Measurements from ENCODE around the gene VIPR2. TPM values are rescaled to one million over a fixed set of nuclear protein-coding genes. Genes with fewer than 3 reads are reported as not detected.

VIPR2 gene
- total and polyA plus RNA-seq, 8 donors, result 3.7 to 13.7 (median 10.6) TPM

DNA sequence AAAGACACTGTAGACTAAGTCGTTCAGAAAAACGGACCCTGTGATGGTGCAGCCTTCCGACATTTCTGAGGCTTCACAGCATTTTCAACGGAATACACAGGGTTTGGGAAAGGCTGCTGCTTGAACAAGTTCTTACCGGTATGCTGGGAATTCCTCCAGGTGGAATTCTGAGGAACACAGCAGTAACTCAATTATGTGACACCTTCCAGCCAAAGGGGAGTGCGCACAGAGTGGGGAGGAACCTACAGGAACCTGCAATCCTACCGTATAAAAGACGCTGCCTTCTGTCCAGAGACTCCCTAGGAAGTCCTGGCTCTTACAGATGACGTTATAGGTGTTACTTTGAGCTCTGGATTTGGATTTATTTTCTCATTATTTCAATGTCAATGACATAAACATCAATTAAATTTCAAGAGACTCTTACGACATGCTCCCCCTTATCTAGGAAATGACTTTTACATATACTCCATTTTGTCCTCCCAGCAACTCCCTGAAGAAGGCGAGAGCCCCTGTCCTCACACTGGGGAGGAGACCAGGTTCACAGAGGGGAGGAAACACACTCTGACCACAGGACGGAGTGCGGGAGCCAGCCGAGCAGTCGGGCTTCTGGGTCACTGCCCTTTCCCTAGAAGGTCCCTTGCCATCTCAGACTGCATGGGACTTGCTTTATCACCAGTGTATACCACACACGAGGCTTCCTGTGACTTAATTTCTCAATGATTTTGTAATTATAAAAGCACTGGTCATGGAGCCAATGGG is 27.9 kb downstream of the VIPR2 start:
- 34 to 36% methylated on average over 16 of the region's 16 CpGs for WGBS, 2 donors
- ATAC-seq (peak; percentile 46 to 67 (median 52)), DNase-seq (peak; percentile 47 to 83 (median 68)), FAIRE-seq (no peak)
- Histone ChIP-seq H3K4me1 (peaks cover 0 to 8% (median 0%) of the 10 kb centered on the region in 3 donors), H3K27me3 (no peaks in the 10 kb centered on the region), H3K9me3 (no peaks in the 10 kb centered on the region), H3K27ac (peak overlapping the region; percentile 79 to 96 (median 86)), H3K36me3 (no peaks in the 10 kb centered on the region), H3K4me3 (peak overlapping the region in 2 of 4 donors; percentile 2 to 9)
- TF ChIP-seq CTCF (IDR thresholded peaks at IDR 0.05), result no peak
- intact Hi-C loops (cut with DNase I), result no loop called here

GRCh38 chr7:159115601-159116501 is 28.8 kb downstream of the VIPR2 start:
- no peaks in the 10 kb centered on the region for H3K9me3 ChIP-seq
- ATAC-seq (peak; percentile 80 to 86 (median 82)), DNase-seq (peak; percentile 75 to 96 (median 91)), FAIRE-seq (no peak)
- peak overlapping the region; percentile 79 to 96 (median 86) for H3K27ac ChIP-seq
- 18 to 21% methylated on average over 19 of the region's 19 CpGs for WGBS, 2 donors
- peaks cover 0 to 8% (median 0%) of the 10 kb centered on the region in 3 donors for H3K4me1 ChIP-seq
- no peaks in the 10 kb centered on the region for H3K27me3 ChIP-seq
- H3K4me3 ChIP-seq, result peak overlapping the region in 2 of 4 donors; percentile 19 to 36
- no peaks in the 10 kb centered on the region for H3K36me3 ChIP-seq
- intact Hi-C loops (cut with DNase I), result no loop called here
- no peak for TF ChIP-seq CTCF (IDR thresholded peaks at IDR 0.05)

DNA sequence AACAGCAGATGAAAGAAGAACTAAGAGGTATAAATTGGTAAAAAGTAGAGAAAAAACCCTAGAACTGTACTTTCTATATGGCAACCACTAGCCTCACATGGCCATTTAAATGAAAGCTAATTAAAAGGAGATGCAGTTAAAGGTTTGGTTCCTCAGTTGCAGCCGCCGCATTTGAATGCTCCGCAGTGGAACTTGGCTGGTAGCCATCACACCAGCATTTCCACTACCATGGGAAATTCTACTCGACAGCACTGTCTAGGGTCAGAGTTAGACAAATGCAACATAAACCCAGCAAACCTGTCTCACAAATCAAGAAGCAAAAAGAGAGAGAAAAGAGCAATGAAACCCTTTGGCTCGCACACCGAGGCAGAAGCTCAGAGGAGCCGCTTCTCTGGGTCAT is 29.7 kb downstream of the VIPR2 start:
- 12 to 15% methylated on average over 7 of the region's 7 CpGs for WGBS, 2 donors
- no peaks in the 10 kb centered on the region for H3K9me3 ChIP-seq
- ATAC-seq (peak; percentile 12 to 42 (median 32)), DNase-seq (peak in 5 of 6 donors; percentile 33 to 60 (median 48)), FAIRE-seq (no peak)
- intact Hi-C loops (cut with DNase I), result no loop called here
- no peaks in the 10 kb centered on the region for H3K27me3 ChIP-seq
- TF ChIP-seq CTCF (IDR thresholded peaks at IDR 0.05), result no peak
- peak overlapping the region; percentile 79 to 96 (median 86) for H3K27ac ChIP-seq
- no peaks in the 10 kb centered on the region for H3K36me3 ChIP-seq
- peaks cover 0 to 8% (median 0%) of the 10 kb centered on the region in 3 donors for H3K4me1 ChIP-seq
- H3K4me3 ChIP-seq, result peak overlapping the region in 3 of 4 donors; percentile 3 to 36 (median 19)

DNA sequence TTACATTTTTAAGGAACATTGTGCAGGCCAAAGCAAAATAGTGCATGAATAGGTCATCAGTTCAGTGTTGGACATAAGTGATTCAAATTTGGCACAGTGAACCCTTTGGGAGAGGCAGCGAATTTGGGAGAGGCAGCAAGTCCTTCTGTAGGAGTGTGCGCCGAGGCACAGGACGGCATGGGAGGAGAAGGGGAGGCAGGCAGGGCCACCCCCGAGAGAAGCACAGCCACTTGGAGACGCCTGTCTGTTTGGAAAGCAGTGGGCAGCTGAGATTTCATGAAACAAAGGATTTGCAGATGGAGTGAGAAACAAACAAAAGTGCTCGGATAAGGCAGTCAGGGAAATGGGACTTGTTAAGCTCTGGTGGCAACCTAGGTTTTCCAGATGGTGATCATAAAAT is 30.6 kb downstream of the VIPR2 start:
- FAIRE-seq (no peak), DNase-seq (peak in 1 of 6 donors; percentile 54), ATAC-seq (no peak)
- Histone ChIP-seq H3K27ac (peak overlapping the region in 3 of 4 donors; percentile 79 to 88 (median 85)), H3K9me3 (no peaks in the 10 kb centered on the region), H3K4me1 (peaks cover 0 to 15% (median 5%) of the 10 kb centered on the region in 3 donors), H3K36me3 (no peaks in the 10 kb centered on the region), H3K27me3 (no peaks in the 10 kb centered on the region), H3K4me3 (peak overlapping the region in 3 of 4 donors; percentile 3 to 36 (median 19))
- no peak for TF ChIP-seq CTCF (IDR thresholded peaks at IDR 0.05)
- intact Hi-C loops (cut with DNase I), result no loop called here
- WGBS, 2 donors, result 36 to 37% methylated on average over 7 of the region's 7 CpGs
